Measurements from ENCODE around the gene MAB21L4.

- no peak for TF ChIP-seq CTCF (IDR thresholded peaks at IDR 0.05)
- TF ChIP-seq POLR2A (IDR thresholded peaks at IDR 0.05), result no peak
These were observed 2.3 kb upstream of the MAB21L4 start for GRCh38 chr2:240898108-240898730.
